NCI-H2107 treated with DMSO at 0.1 percent for 48 hours (cell line): Measurements from ENCODE around the gene TMEM11.

Experiments
- DNase-seq: peaks from one replicate; lab custom pipeline; 2025; ENCODE audit not compliant: unreplicated experiment; lab: John Stamatoyannopoulos, UW

Gene TMEM11

GRCh38 chr17:21164216-21164615 lies 49.7 kb downstream of the TMEM11 start:
- no peak for DNase-seq

GRCh38 chr17:21163101-21163500 lies 50.9 kb downstream of the TMEM11 start:
- no peak for DNase-seq

GRCh38 chr17:21162394-21162775 lies 51.6 kb downstream of the TMEM11 start:
- no peak for DNase-seq

- no peak for DNase-seq
Measured at GRCh38 chr17:21161498-21162393, 52.2 kb downstream of the TMEM11 start.

- DNase-seq = no peak
Measured at GRCh38 chr17:21160401-21160800, 53.6 kb downstream of the TMEM11 start.

- DNase-seq = no peak
Measured at GRCh38 chr17:21157586-21158370, 56.2 kb downstream of the TMEM11 start.

- no peak for DNase-seq
Measured at GRCh38 chr17:21152731-21153130, 61.2 kb downstream of the TMEM11 start.

GRCh38 chr17:21149621-21150020 lies 64.3 kb downstream of the TMEM11 start:
- no peak for DNase-seq
